Prostate gland (tissue), 2 donors: Measurements from ENCODE around the gene PPP2R5B.

Experiments
- CTCF ChIP-seq, 4 experiments: fragments of 200-600 bp in 2 of 4; fragments of 450-650 bp in 2 of 4; sonication (generic) in 2 of 4; IDR thresholded peaks; 1 replicate in 3 of 4; 2 replicates in 1 of 4; pipeline ENCODE4 v1.5.1; 2016 to 2019; ENCODE audit warnings: antibody characterized with exemption in 4 of 4, mild to moderate bottlenecking in 2 of 4, moderate library complexity in 2 of 4
- POLR2A ChIP-seq: fragments of 450-650 bp; IDR thresholded peaks from one replicate; pipeline ENCODE4 v1.6.1; 2016; ENCODE audit warnings: antibody characterized with exemption, mild to moderate bottlenecking
- POLR2AphosphoS5 ChIP-seq: sonication (generic); formaldehyde crosslinking; IDR thresholded peaks from one replicate; pipeline ENCODE4 v1.6.1; 2017; ENCODE audit warnings: antibody characterized with exemption

GRCh38 chr11:64923944-64924909 lies at the start of gene PPP2R5B:
- peak in 2 of 4 experiments; percentile 12 to 31 for TF ChIP-seq CTCF (IDR thresholded peaks at IDR 0.05)
- TF ChIP-seq POLR2A, result peak; percentile 78
- peak; percentile 89 for TF ChIP-seq POLR2AphosphoS5
